GM12878 (cell line): ENCODE results near the gene PIK3R4.

Source experiments
- CTCF ChIP-seq, 3 experiments: IDR thresholded peaks in 2 of 3; conservative IDR thresholded peaks in 1 of 3; 2 replicates each; pipeline ENCODE4 v1.5.1; 2011; ENCODE audit warnings: low read depth in 3 of 3, low read length in 3 of 3, mild to moderate bottlenecking in 3 of 3, control low read depth in 2 of 3, moderate library complexity in 2 of 3, inconsistent platforms in 1 of 3, mixed read lengths in 1 of 3; ENCODE audit not compliant: control insufficient read depth in 2 of 3, insufficient read depth in 1 of 3; ENCODE audit errors: extremely low read depth in 1 of 3
- FOXK2 ChIP-seq: fragments of 450-650 bp; IDR thresholded peaks from 2 replicates; pipeline ENCODE4 v1.6.1; 2017; ENCODE audit warnings: mild to moderate bottlenecking, moderate library complexity
- MAX ChIP-seq: IDR thresholded peaks from 2 replicates; pipeline ENCODE4 v1.6.1; 2012; ENCODE audit warnings: low read depth, low read length, improper control_type of control experiment
- NFXL1 ChIP-seq: fragments of 450-650 bp; IDR thresholded peaks from 2 replicates; pipeline ENCODE4 v1.6.1; 2017; ENCODE audit warnings: antibody characterized with exemption, mild to moderate bottlenecking, borderline replicate concordance
- RAD21 ChIP-seq: IDR thresholded peaks from 2 replicates; pipeline ENCODE4 v1.6.1; 2011; ENCODE audit warnings: mild to moderate bottlenecking, low read depth, low read length, moderate library complexity; ENCODE audit not compliant: insufficient read depth
- RAD51 ChIP-seq: fragments of 450-650 bp; IDR thresholded peaks from 2 replicates; pipeline ENCODE4 v1.6.1; 2016; ENCODE audit warnings: moderate library complexity, mild to moderate bottlenecking, inconsistent platforms
- SIX5 ChIP-seq: IDR thresholded peaks from 2 replicates; pipeline ENCODE4 v1.6.1; 2011; ENCODE audit warnings: mild to moderate bottlenecking, low read depth, low read length, moderate library complexity; ENCODE audit not compliant: severe bottlenecking
- TARDBP ChIP-seq: IDR thresholded peaks from 2 replicates; pipeline ENCODE4 v1.6.1; 2016; ENCODE audit warnings: borderline replicate concordance

- TF ChIP-seq CTCF (IDR thresholded peaks at IDR 0.05 in 2 of 3, conservative IDR thresholded peaks at IDR 0.05 in 1 of 3; ENCODE audit: control insufficient read depth in 2 of 3, extremely low read depth in 1 of 3, insufficient read depth in 1 of 3, low read depth in 3 of 3, low read length in 3 of 3) (no peak), NFXL1 (no peak), SIX5 (no peak), RAD21 (no peak), MAX (no peak), FOXK2 (no peak), TARDBP (no peak), RAD51 (no peak)
Observed at GRCh38 chr3:130635978-130636377, 110.7 kb downstream of the PIK3R4 start.
